NCI-H510A (cell line): ENCODE results near the gene AASDHPPT.
A peak's percentile ranks its signal among the peaks of the same experiment; 100 is the strongest.
"Not testable (repeated sequence)": the region's sequence is repeated elsewhere in the genome, so short reads cannot be mapped to it uniquely, and the experiment has no call there.

Experiments used
- DNase-seq: peaks from one replicate; lab custom pipeline; 2025; lab: John Stamatoyannopoulos, UW

The AASDHPPT gene

DNA sequence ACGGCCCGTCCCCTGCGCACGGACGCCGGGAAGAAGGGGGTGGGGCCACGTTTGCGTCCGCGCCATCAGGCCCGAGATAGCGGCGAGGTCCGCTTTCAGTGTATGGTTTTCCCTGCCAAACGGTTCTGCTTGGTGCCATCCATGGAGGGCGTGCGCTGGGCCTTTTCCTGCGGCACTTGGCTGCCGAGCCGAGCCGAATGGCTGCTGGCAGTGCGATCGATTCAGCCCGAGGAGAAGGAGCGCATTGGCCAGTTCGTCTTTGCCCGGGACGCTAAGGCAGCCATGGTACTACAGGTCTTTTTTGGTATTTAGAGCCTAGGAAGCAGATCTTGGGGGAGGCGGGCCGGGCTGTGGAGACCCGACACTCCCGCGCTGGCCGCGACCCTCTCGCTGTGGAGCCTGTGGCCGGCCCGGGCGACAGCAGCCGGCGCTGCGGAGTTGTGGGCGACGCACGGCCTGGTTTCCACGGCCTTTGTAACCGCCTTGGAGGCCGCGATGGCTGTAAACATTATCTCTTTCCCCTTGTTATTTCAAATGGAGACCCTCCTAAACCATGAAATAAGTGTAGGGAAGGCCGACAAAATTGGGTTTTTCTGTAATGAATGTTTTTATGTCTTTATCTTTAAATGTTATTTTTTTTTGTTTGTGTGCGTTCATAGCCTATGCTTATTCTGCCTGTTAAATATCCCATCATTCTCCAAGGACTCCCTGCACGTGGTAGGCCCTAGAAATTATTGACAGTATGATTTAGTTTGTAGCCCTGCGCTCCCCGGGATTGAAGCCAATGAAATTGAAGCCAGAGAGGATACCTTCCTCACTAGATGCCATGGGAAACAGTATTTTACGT, at the start of gene AASDHPPT:
Gene AASDHPPT, plus strand, starts transcription at position 54 of the 847 bp plus-strand sequence. Its CDS starts 49 bp downstream, at position 103.
- DNase-seq = no peak

GRCh38 chr11:106030609-106031008, 46.9 kb upstream of the AASDHPPT start:
- DNase-seq = no peak

- no peak for DNase-seq
These were observed 46.2 kb upstream of the AASDHPPT start for GRCh38 chr11:106031202-106031810.

DNA sequence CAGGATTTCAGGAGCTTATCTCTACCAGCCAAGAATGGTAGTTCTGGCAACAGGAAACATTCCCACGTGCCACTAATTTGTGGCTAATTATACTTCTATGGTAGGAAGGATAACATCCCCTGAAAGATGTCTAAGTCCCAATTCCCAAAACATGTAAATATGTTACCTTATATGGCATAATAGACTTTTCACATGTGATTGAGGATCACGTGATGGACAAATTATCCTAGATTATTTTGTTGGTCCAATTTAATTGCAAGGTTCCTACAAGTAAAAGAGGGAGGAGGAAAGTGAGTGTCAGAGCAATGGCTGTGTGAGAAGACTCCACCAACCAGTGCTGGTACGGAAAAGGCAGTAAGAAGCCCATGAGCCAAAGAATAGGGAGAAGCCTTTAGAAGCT, 45.5 kb upstream of the AASDHPPT start:
- no peak for DNase-seq

DNA sequence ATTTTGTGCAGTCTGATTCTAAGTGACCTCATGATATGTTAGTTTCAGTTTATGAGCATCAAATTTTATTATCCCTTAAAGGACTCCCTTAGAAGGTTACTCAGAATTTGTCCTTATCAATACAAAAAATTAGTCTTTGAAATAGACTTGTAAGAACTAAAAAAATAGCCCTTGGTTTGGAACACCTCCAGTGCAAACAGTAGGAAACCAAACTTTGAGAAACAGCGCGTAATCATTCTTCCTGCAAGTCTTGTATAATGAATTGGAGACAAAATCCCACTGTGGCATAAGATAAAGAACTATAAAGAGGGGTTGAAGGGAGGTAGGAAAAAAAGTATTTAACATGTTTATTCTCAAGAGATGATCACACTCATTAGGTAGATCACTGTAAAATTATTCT, 44.6 kb upstream of the AASDHPPT start:
- no peak for DNase-seq

GRCh38 chr11:106043540-106043939, 33.9 kb upstream of the AASDHPPT start:
- DNase-seq = no peak

DNA sequence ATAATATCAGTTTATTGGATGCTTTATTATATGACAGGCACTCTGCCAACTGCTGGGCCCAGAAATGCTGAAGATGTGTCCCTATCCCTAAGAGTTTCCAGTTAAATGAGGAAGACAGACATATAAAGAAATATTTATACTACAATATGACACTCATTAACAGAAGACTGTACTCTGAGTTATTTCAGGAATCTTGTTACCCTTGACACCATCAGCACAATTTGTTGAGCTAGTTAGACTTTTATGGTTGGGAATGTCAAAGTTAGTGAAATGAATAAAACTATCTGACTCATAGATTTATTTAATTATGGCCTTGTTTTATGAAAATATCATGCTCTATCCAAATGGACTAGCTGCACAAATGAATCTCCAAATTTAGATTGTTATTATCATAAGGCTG, 29.8 kb upstream of the AASDHPPT start:
- DNase-seq = no peak

DNA sequence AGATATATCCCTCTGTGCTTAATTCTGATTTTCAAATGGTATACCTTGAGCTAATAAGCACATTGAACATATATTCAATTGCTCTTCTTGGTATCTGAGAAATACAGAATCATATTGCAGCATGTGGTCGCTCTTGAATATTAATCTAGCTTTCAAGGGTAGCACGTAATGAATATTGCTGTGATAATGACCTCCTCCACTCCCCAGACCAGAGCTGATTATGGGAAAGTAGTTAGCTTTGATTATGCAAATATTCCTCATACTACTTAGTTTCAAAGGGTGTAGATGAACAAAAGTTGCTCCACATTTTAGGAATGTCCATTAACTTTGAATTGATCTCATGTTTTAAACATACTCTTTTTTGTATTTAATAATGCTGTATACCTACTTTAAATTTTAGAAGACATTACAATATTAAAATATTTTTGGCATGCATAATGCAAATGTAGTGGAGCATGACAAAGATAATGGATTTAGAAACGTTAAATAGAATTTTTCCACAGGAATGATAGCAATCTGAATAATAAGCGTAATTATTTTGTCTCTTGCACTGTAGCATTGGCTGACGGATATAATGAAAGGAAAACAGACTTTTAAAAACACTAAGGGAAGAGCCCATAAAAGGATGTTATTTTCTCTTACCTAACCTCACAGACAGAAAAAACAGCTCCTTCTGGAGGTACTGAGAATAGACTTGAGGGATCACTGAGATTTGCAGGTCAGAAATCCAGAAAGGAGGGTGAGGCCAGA, 27.6 kb upstream of the AASDHPPT start:
- no peak for DNase-seq

GRCh38 chr11:106051103-106051502, 26.4 kb upstream of the AASDHPPT start:
- DNase-seq = no peak

DNA sequence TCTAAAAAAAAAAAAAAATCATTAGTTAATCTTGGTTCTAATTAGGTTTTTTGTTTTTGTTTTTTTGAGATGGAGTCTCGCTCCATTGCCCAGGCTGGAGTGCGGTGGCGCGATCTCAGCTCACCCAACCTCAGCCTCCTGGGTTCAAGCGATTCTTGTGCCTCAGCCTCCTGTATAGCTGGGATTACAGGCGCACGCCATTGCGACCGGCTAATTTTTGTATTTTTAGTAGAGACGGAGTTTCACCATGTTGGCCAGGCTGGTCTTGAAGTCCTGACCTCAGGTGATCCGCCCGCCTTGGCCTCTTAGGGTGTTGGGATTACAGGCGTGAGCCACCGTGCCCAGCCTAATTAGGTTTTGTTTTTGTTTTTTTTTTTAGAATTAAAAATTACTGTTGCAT, 19.1 kb upstream of the AASDHPPT start:
- DNase-seq = not testable (repeated sequence)

DNA sequence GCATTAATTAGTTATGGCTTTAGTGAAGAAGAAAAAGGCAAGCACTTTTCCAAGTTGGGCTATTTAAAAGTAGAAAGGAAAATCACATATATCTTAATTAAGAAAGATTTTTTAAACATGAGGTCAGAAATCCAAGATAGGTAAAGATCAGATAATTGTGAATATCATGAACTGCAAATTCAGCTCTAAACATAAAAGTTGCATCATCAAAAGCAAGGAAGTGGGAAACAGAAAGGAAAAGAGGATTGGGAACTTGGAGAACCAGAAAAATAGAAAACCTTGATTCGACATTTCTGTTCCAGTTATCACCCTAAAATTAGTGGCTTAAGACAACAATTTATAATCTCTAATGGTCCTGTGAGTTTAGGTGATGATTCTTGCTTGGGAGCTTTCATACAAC, 17.8 kb upstream of the AASDHPPT start:
- DNase-seq = no peak

DNA sequence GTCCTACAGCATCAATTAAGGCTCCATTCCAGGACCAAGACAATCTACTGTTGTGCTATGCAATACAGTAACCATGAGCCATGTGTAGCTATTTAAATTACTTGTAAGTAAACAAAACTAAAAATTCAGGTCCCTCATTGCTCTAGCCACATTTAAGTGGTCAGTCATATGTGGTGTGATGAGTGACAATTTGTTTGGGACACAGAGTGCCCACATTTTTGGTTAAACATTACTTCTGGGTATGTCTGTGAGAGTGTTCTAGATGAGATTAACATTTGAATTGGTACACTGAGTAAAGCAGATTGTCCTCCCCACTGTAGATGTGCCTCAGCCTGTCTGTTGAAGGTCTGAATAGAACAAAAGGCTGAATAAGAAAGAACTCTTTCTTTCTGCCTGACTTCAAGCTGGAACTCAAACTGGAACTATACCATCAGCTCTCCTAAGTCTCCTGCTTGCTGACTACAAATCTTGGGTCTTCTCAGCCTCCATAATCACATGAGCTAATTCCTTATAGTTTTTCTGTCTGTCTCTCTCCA, 16.1 kb upstream of the AASDHPPT start:
- DNase-seq = no peak

DNA sequence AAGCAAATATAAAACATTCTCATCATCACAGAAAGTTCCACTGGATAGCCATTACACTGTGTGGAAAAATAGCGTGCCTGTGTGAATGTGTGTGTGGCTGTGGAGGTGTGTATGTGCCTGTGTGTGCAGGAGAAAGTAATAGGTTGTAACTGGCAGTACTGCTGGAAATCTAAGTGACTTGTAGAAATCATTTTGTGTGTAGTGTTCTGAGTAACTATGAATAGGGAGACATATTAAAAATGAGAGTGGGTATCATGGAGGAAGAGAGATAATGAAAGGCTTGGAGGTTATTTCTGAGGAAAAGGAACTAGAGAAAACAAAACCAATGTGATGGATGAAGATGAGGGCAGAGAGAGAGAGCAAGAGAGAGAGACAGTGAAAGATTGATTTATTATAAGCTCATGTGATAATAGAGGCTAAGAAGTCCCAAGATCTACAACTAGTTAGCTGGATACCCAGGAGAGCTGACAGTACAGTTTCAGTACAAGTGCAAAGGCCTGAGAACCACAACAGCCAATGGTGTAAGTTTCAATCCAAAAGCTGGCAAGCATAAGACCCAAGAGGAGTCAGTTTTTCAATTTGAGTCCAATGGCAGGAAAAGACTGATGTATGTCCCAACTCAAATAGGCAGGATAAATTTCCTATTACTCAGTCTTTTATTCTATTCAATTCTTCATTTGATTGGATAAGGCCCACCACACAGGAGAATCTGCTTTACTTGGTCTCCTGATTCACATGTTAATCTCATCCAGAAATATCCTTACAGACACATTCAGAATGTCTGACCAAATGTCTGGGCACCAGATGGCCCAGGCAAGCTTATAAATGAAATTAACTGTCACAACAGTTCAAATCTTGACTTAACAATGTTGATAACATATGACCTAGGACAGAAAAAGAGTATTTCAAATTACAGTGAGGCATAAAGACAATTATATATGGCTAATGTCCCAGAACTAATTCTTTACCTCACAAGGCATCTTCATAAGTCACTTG, 15.2 kb upstream of the AASDHPPT start:
- DNase-seq = no peak

- no peak for DNase-seq
These were observed 14.5 kb upstream of the AASDHPPT start for GRCh38 chr11:106063009-106063408.

- DNase-seq = no peak
These were observed 6.9 kb upstream of the AASDHPPT start for GRCh38 chr11:106070606-106071005.

DNA sequence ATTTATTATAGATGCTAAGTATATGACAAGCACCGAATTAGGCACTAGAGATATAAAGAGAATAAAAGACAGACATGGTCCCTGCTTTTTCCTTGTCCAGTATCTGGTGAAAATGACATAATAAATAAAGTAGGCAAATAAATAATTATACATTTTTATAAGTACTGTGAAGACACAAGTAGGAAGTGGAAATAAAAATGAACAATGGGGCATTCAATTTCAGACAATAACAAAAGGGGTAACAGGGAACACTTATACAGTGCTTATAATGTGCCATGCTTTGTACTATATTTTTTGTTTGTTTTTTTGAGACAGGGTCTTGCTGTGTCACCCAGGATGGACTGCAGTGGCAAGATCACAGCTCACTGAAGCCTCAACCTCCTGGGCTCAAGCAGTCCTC, 4.7 kb upstream of the AASDHPPT start:
- no peak for DNase-seq

DNA sequence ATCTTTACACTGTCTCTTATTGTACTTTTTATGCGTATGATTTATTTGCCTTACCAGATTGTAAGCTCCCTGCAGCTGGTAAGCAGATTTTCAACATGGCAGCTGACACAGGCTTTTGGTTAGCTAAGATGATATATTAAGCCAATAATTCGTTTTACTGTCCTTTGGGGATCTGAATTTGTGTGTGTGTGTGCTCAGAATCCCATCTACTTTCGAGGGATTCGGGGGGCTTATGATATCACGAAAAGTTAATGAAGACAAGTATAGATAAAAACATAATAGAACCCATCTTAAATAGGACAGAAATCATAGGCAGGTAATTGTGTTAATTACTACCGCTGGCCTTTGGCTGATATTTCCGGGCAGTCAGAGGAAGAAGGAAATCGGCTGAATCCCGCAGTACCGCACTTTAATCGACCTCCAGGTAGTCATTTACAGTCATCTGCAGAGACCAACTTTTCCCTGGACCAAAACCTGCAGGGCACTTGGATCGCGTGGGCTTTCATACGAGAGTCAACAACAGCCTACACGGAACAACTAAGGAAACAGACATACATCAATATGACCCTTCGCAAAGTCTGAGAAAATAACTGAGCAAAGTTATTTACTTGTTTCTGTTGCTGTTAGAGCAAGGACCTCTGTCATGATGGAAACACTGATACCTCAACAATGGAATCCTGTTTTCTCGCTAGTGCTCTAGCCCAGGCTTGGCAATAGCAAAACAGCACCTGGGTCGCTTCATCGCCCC, 1.1 kb upstream of the AASDHPPT start:
- DNase-seq = no peak

DNA sequence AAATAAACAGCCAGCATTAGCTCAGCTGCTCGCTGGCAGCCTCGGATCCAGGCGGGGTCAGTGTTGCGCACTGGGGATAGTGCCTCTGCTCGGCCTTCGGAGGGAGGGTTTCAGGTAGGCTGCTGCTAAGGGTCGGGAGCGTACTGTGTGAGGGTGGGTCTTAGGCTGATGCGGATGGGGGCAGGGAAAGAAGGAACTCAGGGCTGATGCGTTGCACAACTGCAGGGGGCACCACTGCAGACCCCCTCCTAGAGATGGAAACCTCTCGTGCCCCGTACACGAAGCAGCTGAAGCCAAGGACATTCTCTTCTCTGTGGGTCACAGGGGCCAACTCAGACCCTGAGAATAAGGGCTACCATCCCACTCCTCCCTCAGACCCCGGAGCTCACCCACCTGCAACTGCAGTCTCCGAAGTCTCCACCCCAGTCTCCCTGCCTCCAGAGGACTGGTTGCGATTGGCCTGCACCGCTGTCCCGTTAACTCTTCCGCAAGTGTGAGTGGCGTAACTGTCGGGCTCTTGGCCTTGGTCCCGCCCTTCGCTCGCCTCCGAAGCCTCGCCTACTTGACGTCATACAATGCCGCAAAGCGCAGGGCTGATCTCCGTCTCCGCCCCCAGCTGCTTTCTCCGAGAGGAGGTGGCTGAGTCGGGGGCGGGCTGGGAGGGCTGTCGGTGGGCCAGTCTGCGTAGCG, 398 bp upstream of the AASDHPPT start, which contains the start of gene KBTBD3:
Gene KBTBD3, minus strand, starts transcription at position 429 of the 690 bp plus-strand sequence. CDS start 18,250 bp downstream, outside the sequence.
- DNase-seq = peak; percentile 98

DNA sequence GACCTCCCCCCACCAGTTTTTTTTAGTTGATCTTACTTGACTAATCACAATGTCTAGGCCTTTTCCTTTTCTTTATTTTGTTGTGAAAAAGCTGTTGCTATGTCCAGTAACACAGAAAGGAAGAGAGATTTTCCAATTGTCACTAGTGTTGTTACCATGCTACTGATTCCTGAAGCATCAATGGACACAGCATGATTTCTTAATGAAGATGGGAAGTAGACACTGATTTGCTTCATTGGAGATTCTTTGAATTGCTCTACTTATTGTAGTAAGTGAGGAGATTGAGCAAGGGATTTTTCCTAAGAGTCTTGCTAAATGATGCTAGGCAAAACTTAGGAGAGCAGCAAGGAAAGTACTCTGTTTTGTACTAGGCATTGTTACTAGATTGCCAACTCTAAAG, 4.6 kb downstream of the AASDHPPT start:
- no peak for DNase-seq

DNA sequence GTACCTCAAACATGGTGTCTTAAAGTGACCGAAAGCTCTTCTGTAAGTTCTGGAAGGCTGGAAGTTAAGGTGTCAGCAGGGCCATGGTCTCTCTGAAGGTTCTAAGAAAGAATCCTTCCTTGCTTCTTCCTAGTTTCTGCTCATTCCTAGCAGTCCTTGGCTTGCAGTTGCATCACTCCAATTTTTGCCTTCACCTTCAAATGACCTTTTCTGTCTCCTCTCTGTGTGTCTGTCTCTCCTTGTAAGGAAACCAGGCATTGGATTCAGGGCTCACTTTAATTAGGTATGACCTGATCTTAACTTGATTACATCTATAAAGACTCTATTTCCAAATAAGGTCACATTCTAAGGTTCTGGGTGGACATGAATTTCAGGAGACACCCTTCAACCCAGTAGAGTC, 8.7 kb downstream of the AASDHPPT start:
- DNase-seq = no peak
